GM19395 (cell line): Measurements from ENCODE around the gene ZNF516.

ENCODE experiments used
- ATAC-seq: cut with Tn5 transposase; IDR thresholded peaks from one replicate; pipeline ENCODE4 v1.9.1; 2021; ENCODE audit warnings: mild to moderate bottlenecking, moderate library complexity; ENCODE audit not compliant: unreplicated experiment

Gene ZNF516

DNA sequence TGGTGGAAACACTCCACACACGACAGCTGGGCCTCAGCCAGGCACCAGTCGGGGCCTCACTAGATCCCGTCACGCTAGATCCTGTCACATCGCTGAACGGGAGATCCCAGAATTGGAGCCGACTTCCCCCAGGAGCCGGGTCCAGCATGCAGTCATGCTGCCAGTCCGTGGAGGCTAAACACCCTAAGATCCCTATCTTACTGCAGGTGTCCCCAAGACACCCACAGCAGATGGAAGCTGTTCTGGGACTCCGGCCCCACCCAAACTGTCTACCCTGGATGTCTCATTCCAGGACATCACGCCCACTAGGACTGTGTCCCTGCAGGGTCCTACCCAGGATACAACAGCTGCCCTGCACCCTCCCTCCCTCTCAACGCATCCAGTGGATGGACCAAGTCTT is 23.4 kb downstream of the ZNF516 start:
- no peak for ATAC-seq

DNA sequence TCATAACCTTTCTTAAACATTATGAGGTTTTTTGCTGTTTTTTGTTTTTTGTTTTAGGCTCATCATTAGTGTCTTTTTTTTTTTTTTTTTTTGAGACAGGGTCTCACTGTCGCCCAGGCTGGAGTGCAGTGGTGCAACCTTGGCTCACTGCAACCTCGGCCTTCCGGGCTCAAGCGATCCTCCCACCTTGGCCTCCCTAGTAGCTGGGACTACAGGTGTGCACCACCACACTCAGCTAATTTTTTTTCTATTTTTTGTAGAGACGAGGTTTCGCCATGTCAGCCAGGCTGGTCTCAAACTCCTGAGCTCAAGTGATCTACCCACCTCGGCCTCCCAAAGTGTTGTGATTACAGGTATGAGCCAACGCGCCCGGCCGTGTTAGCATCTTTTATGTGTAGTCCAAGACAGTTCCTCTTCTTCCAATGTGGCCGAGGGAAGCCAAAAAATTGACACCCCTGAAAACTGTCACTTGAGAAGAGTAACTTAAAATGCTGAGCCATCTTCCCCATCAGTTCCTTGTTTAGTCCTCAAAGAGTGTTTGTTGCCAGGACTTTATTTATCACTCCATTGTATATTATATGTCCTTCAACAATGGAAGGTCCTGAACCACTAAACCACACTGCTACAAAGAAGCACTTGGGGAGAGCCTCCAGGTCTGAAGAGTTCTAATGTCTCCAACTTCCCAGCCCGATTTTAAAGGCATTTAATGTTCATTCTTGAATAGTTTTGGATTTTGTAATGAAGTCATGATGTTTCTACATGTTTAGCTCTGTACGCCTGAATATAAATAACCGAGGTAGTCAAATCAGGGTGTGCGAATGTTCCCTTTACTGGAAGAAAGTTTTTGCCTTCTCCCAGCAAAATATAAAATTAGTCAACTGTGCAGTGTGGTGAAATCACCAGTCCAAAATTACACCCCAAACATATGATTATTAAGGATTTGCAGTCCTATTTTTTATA is 26.4 kb downstream of the ZNF516 start:
- ATAC-seq = no peak

DNA sequence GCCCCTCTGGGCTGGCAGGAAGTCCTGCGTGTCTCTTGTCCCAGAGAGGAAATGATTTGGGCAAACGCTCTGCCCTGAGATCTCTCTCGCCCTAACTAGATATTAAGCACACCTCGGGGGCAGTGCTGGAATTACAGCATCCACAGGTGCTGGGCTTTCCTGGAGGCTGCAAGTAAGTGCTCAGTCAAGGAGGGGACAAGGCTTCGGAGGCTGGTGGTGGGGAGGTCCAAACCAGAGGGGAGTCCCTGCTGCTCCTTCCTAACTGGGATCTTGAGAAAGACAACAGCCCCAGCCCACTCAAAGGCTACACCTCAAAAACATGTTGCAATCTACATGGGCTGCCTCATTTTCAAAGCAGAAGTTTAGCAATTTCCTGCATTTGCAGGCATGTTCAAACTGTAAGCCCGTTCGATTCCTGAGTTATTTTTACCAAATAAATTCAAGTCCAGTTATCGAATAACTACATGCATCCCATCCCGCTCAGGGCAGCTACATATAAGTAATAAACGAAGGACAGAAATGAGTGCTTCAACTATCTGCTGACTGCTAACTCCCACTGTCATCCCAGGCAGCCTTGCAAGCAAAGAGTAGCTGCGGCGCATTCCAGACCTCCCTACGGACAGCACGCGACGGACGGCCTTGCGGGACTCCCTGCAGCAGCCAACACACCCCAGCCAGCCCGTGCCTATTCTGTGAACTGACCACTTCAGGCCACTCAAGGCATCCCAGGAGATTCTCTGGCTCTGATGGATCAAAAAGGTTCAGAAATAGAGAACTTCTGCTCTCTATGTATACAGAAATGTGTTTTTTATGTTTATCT is 27.5 kb downstream of the ZNF516 start:
- ATAC-seq = no peak

DNA sequence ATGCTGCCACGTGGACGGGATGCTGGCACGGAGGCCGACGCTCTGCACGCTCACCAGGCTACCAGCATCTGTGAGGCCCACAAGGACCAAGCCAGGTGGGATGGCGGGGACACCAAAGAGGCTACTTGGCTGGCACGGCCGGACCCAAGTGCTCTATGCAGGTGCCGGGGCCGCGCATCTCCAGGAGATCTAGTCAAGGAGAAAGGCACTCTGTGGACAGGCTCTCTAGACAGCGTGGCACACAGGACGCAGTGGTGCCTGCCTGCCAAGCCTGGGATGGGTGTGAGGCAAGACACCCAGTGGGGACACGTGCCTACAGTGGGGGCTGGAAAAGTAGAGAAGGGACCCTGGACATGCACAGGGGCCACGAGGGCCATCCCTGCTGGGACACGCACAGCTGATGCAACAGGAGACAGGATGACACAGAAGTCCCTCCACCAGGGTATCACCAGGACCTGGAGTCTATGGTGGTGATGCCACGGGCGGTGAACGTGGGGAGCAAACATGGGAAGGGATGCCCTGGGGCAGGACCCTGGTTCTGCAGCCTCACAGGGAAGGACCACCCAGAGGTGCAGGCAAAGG is 28.5 kb downstream of the ZNF516 start:
- ATAC-seq = no peak

DNA sequence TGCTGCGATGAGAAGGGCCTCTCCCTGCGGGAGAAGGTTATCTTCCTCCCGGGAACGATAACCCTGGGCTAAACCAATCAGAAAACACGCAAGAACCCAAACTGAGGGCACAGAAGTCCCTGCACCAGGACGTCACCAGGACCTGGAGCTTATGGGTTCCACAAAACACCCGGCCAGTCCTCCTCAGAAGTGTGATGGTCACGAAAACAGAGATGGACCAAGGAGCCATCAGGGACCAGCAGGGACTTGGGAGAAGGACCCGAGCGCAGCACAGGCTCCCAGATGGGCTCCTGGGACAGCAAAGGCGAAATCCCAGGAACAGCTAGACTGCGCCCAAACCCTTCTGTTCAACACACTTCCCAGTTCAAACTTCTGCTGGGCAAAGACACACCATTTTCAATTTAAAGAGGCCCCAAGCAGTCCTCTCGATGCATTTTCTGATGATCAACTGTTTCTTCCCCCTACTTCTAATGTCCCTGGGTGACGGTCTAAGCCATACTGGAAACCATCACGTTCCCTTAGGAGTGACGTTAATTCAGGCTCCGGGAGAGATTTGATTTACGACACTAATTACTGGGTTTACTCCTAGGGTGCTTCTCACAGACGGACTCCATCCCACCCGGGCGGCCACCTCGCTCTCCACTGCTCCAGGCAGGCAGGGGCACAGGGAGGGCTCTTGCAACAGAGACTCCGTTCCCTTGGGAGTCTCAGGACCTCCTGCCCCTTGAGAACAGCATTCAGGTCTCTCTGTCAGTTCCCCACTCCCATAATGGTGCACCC is 29.2 kb downstream of the ZNF516 start:
- ATAC-seq = no peak

DNA sequence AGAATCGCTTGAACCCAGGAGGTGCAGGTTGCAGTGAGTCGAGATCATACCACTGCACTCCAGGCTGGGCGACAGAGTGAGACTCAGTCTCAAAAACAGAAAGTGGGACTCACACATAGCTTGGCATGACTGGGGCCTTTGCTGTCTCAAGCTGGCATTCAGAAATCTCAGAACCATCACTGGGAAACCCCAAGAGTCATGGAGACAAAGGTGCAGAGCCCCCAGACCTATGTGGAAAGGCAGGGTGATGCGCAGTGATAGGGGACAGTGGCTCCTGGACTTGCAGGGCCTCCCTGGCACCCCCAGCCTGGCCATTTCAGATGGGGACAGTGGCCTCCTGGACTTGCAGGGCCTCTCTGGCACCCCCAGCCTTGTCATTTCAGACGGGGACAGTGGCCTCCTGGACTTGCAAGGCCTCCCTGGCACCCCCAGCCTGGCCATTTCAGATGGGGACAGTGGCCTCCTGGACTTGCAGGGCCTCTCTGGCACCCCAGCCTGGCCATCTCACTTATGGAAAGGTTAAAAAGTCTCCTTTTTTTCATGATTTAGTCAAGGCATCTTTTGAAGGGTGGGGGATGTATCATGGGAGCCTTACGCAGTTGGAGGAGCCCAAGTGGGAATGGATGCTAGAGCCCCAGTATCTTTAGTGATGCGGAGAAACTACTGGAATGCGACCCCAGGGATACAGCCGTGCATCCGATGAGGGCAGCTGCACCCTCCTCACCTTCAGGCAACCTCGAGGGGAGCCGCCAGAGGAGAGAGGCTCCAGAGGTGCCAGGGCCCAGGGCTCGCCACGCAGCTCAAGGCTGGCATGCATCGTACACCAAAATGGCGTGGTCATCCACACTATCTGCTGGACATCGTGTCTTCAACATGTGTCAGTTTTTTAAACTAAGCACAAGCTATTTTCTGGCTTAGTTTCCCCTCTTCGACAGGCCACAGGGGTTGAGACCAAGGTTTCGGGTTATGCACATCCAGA is 30.5 kb downstream of the ZNF516 start:
- ATAC-seq = no peak

DNA sequence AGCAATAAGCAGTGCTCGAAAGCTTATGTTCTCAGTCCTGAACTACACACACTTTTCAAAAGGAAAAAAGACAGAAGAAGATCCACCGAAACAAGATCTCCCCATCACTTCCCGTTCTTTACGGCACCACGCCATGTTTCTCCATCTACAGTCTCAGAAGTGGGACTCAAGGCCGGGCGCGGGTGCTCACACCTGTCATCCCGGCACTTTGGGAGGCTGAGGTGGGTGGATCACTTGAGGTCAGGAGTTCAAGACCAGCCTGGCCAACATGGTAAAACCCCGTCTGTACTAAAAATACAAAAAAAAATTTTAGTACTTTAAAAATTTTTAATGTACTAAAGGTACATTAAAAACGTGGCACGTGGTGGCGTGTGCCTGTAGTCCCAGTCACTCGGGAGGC is 31.2 kb downstream of the ZNF516 start:
- ATAC-seq = no peak

DNA sequence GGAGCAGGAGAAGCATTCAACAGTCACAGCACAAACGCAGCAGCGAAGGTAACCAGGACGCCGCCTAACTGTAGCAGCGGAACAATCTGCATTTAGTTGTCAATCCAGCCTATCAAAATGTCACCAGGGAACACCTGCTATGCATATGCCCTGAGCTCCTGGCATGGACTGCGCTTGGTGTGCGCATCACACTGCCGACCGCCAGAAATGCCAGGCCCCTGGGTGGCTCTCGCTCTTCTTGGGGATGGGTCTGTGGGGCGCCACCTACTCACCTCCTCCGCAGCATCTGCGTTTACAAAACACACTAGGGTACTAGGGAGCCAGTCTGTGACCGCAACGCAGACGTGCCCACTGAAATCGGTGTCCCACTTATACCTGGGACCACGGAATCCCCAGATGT is 31.7 kb downstream of the ZNF516 start:
- no peak for ATAC-seq

DNA sequence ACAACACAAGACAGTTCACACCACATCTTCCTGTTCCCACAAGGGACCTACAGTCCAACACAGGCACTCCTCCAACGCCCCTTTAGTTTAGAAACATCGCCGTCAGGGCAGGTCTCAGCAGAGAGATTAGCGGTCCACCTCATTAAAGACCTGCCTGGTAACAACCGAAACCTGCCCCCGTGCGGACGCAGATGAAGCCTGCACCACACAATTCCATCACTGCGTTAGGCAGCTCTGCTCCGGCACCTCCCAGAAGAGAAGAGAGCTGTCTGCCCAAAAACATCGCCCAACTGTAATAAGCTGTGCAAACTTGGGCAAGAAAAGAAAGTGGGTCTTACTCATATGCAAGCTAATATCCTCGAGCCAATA is 32.7 kb downstream of the ZNF516 start:
- ATAC-seq = no peak

DNA sequence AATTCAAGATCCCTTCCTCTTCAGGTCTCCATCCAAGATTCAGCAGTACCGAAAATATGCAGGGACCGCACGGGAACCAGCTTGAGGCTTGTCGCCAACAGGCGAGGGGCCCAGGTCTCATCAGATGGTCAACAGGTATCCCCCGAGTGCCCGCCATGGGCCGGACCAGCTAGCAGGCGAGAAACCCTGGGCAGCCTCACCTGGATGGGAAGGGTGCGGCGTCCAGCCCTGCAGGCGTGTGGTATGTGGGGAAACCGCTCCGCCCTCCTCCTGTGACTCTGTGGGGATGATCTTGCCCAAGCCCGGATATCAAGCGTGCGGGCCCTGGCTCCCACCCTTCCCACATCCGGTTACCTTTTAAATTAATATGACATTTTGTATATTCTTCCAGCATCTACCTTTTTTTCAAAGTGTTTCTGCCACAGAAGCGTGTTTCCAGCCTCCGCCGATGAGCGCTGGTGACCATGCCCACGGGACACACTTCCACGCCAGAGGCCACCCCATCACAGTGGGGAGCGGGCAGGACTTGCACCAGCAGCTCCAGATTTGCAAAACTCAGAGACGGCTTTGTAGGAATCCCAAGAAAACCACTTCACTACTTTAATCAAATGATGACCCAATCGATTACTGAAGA is 33.2 kb downstream of the ZNF516 start:
- no peak for ATAC-seq

DNA sequence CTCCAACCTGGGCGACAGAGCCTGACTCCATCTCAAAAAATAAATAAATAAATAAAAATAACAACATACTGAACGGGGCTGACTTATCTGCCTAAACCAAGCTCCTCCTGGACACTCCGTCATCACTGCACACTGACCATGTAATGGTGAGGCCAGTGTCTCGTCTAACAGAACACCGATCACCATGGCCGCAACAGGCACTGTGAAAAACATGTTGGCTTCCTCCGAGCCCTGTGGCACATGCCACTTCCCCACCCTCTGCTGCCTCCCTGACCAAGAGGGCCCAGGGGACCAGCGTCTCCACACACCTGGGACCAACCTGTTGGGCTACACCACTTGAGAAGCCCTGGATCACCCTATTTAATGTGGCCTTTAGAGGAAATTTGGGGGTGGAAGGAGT is 33.9 kb downstream of the ZNF516 start:
- no peak for ATAC-seq

DNA sequence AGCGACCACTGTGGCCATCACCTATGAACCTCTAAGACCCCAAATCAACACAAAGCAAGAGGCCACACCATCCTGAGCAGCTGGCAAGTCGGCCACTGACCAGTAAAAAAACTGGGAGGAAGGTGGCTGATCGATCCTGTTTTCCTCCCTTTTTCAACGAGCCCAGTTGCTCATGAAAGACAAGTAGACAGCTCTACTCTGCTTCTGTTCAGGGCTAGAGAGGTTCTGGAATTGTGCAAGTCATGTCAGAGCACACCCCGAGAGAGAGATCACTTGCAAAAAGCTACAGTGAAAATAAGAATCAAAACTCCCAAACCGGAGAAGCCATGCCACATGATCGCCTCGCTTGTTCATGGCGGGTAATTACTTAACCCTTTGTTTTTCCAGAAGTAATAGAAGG is 34.6 kb downstream of the ZNF516 start:
- no peak for ATAC-seq

DNA sequence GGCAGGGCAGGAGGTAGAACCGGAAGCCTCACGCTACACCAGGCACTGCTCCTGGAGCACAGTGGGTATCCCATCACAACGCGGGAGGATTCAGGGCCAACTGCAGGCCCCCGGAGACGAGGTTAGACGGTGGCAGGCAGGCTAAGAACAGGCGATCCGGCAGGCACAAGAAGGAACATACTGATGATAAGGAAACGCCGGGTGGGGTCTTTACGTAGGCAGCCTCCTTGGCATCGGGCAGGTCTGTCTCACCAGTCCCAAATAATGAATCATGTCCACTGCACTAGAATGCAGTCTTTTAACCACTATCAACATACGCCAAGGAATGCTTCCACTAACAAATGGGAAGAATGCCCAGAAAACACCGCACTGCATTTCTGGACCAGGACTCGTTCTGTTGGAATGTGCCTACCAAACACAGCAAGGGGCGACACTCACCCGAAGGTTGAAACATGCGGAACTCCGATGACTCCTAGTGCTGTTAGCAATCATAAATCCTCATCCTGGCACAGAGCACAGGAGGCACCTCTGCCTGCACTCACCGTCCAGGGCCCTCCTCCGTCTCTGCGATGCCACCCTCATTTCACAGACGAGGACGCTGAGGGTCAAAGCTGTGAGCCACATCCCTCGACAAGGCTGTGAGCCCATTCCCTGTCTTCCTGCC is 35.2 kb downstream of the ZNF516 start:
- no peak for ATAC-seq

DNA sequence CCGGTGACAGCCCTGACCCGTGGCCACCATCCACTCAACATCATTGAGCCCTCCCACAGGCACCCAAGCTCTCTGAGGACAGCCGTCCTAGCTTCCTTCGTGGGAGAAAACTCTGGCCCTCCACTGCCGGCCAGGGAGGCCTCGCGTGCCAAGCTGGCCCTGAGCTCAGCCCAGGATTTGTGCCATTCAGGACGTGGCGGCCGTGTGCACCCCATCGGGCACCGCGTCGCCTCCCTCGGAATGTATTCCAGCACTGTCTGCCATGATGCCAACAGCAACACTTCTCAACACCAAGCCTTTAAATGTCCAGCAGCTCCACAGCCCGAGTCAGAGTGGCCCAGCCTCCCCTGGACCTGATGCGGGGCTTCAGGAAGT is 35.7 kb downstream of the ZNF516 start:
- ATAC-seq = no peak

DNA sequence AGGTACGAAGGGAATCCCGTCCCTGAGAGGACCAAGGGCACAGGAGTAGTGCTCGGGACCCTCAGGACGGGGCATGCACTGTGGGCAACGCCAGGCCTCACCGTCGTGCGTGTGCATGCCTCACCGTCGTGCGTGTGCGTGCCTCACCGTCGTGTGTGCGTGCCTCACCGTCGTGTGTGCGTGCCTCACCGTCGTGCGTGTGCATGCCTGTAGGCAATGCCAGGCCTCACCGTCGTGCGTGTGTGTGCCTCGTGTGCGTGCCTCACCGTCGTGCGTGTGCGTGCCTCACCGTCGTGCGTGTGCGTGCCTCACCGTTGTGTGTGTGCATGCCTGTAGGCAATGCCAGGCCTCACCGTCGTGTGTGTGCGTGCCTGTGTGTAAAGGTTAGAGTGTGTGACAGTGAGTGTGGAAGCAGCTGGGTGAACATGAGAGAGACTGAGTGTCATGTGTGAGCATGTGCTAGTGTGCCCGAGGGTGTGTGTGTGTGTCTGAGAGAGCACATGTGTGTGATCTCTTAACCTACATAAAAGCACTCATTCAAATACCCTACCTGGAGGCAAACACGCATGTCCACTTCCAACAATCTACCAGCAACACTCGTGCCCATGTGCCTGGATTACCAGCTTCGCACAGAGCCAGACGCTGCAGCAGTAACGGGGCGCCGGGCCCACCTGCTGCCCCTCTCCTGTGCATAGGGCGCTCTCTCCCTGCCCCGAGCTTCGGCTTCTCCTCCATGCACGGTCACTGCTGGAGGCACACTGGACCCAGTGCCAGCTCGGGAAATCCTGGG is 36.3 kb downstream of the ZNF516 start:
- ATAC-seq = no peak

DNA sequence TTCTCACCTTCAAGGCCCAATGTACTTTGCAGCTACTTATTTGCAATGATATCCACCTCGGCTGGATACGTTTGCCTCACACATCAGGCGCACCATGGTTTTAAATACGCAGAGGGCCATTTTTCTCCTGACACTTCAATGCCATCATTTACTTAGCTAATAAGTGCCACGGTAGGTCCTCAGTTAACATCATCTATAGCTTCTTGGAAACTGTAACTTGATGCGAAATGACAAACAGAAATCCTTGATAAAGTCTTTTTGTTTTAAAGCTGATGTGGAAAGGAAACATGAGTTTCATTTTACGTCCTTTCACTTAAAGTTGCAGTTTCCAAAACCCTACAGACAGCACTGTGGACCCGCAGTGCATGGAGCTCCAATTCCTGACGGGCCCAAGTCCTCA is 37.1 kb downstream of the ZNF516 start:
- no peak for ATAC-seq

DNA sequence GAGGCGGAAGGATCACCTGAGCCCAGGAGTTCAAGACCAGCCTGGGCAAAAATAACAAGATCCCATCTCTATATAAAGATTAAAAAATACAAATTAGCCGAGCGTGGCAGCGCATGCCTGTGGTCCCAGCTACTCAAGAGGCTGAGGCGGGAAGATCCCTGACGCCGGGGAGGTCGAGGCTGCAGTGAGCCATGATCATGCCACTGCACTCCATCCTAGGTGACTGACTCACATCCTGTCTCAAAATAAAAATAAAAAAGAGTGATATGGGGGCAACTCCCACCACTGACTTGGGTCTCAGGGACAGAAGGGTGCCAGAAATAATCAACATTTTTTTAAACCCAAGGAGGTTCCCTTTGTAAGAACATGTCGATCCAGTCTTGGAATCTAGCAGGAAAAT is 37.6 kb downstream of the ZNF516 start:
- ATAC-seq = no peak

DNA sequence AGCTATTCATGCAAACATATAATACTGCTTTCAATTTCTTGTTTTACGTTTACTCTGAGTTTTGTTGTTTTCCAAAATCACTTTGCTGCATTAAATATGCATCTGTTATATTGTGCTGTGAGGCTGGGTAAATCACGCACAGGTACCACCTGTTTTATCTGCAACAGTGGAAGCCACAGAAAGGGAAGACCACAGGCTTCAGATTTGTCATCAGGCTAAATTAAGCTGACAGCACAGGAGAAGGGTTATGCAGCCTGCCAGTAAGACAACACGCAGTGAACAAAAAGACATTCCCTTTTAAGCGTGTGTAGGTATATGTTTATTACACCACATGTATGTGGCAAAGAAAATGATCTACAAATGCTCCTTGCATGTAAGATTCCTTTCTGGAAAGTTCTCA is 38.2 kb downstream of the ZNF516 start:
- ATAC-seq = no peak
